Measurements from ENCODE around the gene AQP2.
"Not testable (repeated sequence)": the region's sequence is repeated elsewhere in the genome, so short reads cannot be mapped to it uniquely, and the experiment has no call there.

AQP2 gene

GRCh38 chr12:49971141-49971540, 20.6 kb downstream of the AQP2 start:
- no peak for DNase-seq

- DNase-seq: no peak
Measured at GRCh38 chr12:49972129-49972528, 21.6 kb downstream of the AQP2 start.

GRCh38 chr12:49972641-49973360, 22.3 kb downstream of the AQP2 start, which contains the start of gene AQP6:
Gene AQP6 (plus strand): TSS chr12:49972947. CDS start chr12:49973174, 227 bp downstream.
- no peak for DNase-seq

- no peak for DNase-seq
Measured at GRCh38 chr12:49973361-49973830, 22.9 kb downstream of the AQP2 start.

GRCh38 chr12:49974231-49974675, 23.7 kb downstream of the AQP2 start:
- no peak for DNase-seq

GRCh38 chr12:49974677-49975317, 24.3 kb downstream of the AQP2 start:
- DNase-seq: no peak

- no peak for DNase-seq
Measured at GRCh38 chr12:49975318-49975761, 24.8 kb downstream of the AQP2 start.

GRCh38 chr12:49976557-49976956, 26.0 kb downstream of the AQP2 start:
- DNase-seq: no peak

GRCh38 chr12:49978125-49978524, 27.6 kb downstream of the AQP2 start:
- no peak for DNase-seq

- DNase-seq: no peak
Measured at GRCh38 chr12:49979016-49979586, 28.6 kb downstream of the AQP2 start.

GRCh38 chr12:49979791-49980190, 29.3 kb downstream of the AQP2 start:
- no peak for DNase-seq

- no peak for DNase-seq
Measured at GRCh38 chr12:49980501-49981349, 30.2 kb downstream of the AQP2 start.

- DNase-seq: no peak
Measured at GRCh38 chr12:49982246-49983087, 31.9 kb downstream of the AQP2 start.

- DNase-seq: no peak
Measured at GRCh38 chr12:49983892-49984291, 33.4 kb downstream of the AQP2 start.

- no peak for DNase-seq
Measured at GRCh38 chr12:49984476-49985359, 34.2 kb downstream of the AQP2 start.

GRCh38 chr12:49985981-49986380, 35.4 kb downstream of the AQP2 start:
- no peak for DNase-seq

GRCh38 chr12:49986476-49986875, 35.9 kb downstream of the AQP2 start:
- not testable (repeated sequence) for DNase-seq

GRCh38 chr12:49987625-49988303, 37.2 kb downstream of the AQP2 start:
- DNase-seq: no peak

GRCh38 chr12:49989400-49989799, 38.9 kb downstream of the AQP2 start:
- not testable (repeated sequence) for DNase-seq

- no peak for DNase-seq
Measured at GRCh38 chr12:49990273-49990672, 39.7 kb downstream of the AQP2 start.

Data from GDM1 (cell line).